DND-41 (cell line): ENCODE measurements around the gene PCBP2.

Experiments
- CTCF ChIP-seq: IDR thresholded peaks from 2 replicates; pipeline ENCODE4 v1.5.1; 2012; ENCODE audit warnings: borderline replicate concordance, low read length, moderate library complexity, mild to moderate bottlenecking; ENCODE audit not compliant: poor library complexity, severe bottlenecking; ENCODE audit errors: extremely low read depth
- EZH2 ChIP-seq: IDR thresholded peaks from 3 replicates; pipeline ENCODE4 v1.6.1; 2012; ENCODE audit warnings: borderline replicate concordance, low read depth, mild to moderate bottlenecking, moderate library complexity, low read length, inconsistent platforms; ENCODE audit not compliant: severe bottlenecking

GRCh38 chr12:53484686-53485575 is 33.0 kb downstream of the PCBP2 start:
- TF ChIP-seq CTCF (no peak), EZH2 (no peak)
